Caco-2 (cell line): ENCODE results near the gene SAMMSON. TPM values are rescaled to one million over a fixed set of nuclear protein-coding genes. Genes with fewer than 3 reads are reported as not detected.

ENCODE experiments used
- BruUV-seq: library from RNA; stranded (reverse); fragments of 400-500 nt; replicated peaks from 2 replicates; lab custom pipeline; 2021; lab: Mats Ljungman, UMichigan
- CTCF ChIA-PET: fragments of 300-600 bp; sonication (Branson Sonifier 250); formaldehyde crosslinking; loops from one replicate; lab custom pipeline; 2022; ENCODE audit warnings: antibody characterized with exemption; lab: Charles Lee
- POLR2A ChIA-PET: fragments of 300-600 bp; sonication (Branson Sonifier 250); formaldehyde crosslinking; loops from one replicate; lab custom pipeline; 2022; ENCODE audit warnings: antibody characterized with exemption; lab: Charles Lee
- DNase-seq, 2 experiments: peaks; one replicate each; pipeline versions ENCODE4 v3.0.0 to v3.0.0-alpha.2; 2020 to 2022
- H3K27me3 ChIP-seq: replicated peaks from 2 replicates; pipeline ENCODE4 v1.6.0; 2011; ENCODE audit warnings: low read length; ENCODE audit not compliant: control insufficient read depth, insufficient read depth
- H3K36me3 ChIP-seq: 2 replicates; pipeline ENCODE4 v1.5.1; 2011; ENCODE audit warnings: low read length; ENCODE audit not compliant: control insufficient read depth, insufficient read depth
- H3K4me1 ChIP-seq: fragments of 250-450 bp; sonication (Bioruptor Pico); 2 replicates; pipeline ENCODE4 v1.5.1; 2020; ENCODE audit warnings: mild to moderate bottlenecking
- H3K4me3 ChIP-seq: 2 replicates; pipeline ENCODE4 v1.5.1; 2011; ENCODE audit warnings: low read depth, mild to moderate bottlenecking, control low read depth, low read length
- H3K9me3 ChIP-seq: fragments of 250-450 bp; sonication (Bioruptor Pico); 2 replicates; pipeline ENCODE4 v1.5.1; 2020; ENCODE audit warnings: mild to moderate bottlenecking, moderate library complexity
- H3K27ac Mint-ChIP-seq: one replicate; pipeline ENCODE4 v1.8.0; 2022; ENCODE audit warnings: mixed read lengths; ENCODE audit not compliant: unreplicated experiment
- H3K27me3 Mint-ChIP-seq: one replicate; pipeline ENCODE4 v1.8.0; 2022; ENCODE audit warnings: mixed read lengths; ENCODE audit not compliant: insufficient read depth, unreplicated experiment
- H3K36me3 Mint-ChIP-seq: one replicate; pipeline ENCODE4 v1.8.0; 2022; ENCODE audit warnings: mild to moderate bottlenecking, mixed read lengths; ENCODE audit not compliant: insufficient read depth, unreplicated experiment
- H3K4me1 Mint-ChIP-seq: one replicate; pipeline ENCODE4 v1.8.0; 2022; ENCODE audit warnings: low read depth, mixed read lengths; ENCODE audit not compliant: unreplicated experiment
- H3K4me3 Mint-ChIP-seq: one replicate; pipeline ENCODE4 v1.8.0; 2022; ENCODE audit warnings: mild to moderate bottlenecking, moderate library complexity, mixed read lengths; ENCODE audit not compliant: unreplicated experiment
- H3K9me3 Mint-ChIP-seq: one replicate; pipeline ENCODE4 v1.8.0; 2022; ENCODE audit warnings: mixed read lengths; ENCODE audit not compliant: unreplicated experiment
- CTCF ChIP-seq, 2 experiments: fragments of 200-600 bp in 1 of 2; IDR thresholded peaks; 1 replicate in 1 of 2; 2 replicates in 1 of 2; pipeline versions ENCODE4 v1.5.1 to v1.8.0; 2011 to 2022; ENCODE audit warnings: antibody characterized with exemption in 1 of 2, control low read depth in 1 of 2, inconsistent platforms in 1 of 2, low read depth in 1 of 2, low read length in 1 of 2, mild to moderate bottlenecking in 1 of 2, moderate library complexity in 1 of 2; ENCODE audit not compliant: insufficient read depth in 1 of 2, severe bottlenecking in 1 of 2, unreplicated experiment in 1 of 2
- intact Hi-C: fragments of 100-400 bp; cut with micrococcal nuclease; formaldehyde crosslinking; loops from one replicate; pipeline ENCODE4 v1.10.0; 2022; ENCODE audit not compliant: unreplicated experiment
- total RNA-seq: library from RNA; stranded (reverse); gene quantifications from 2 replicates; pipeline ENCODE4 v1.2.3, GENCODE V29; 2022

The SAMMSON gene
- total RNA-seq, 1 experiment from 2014 or later, result not detected

- TF ChIP-seq CTCF (IDR thresholded peaks at IDR 0.05; ENCODE audit: insufficient read depth in 1 of 2, low read depth in 1 of 2, low read length in 1 of 2, severe bottlenecking in 1 of 2, unreplicated experiment in 1 of 2), result no peak
- Mint-ChIP-seq H3K27ac (no peak overlapping the region), H3K4me1 (no peaks in the 10 kb centered on the region), H3K27me3 (peaks cover 20% of the 10 kb centered on the region), H3K36me3 (no peaks in the 10 kb centered on the region), H3K9me3 (no peaks in the 10 kb centered on the region), H3K4me3 (no peak overlapping the region)
- Histone ChIP-seq H3K4me3 (no peak overlapping the region), H3K27me3 (no peaks in the 10 kb centered on the region), H3K36me3 (no peaks in the 10 kb centered on the region), H3K9me3 (no peaks in the 10 kb centered on the region), H3K4me1 (no peaks in the 10 kb centered on the region)
- intact Hi-C loops, result no loop called here
- no peak for DNase-seq
- CTCF ChIA-PET, result no interaction called here
- POLR2A ChIA-PET, result no interaction called here
- no TSS peak for BruUV-seq
These were observed 79.2 kb downstream of the SAMMSON start for GRCh38 chr3:70078778-70079177.

GRCh38 chr3:70085613-70086012 lies 86.1 kb downstream of the SAMMSON start:
- H3K27me3 ChIP-seq, result no peaks in the 10 kb centered on the region; the same call in 1 of the 2 replicates
- DNase-seq, result no peak
- TF ChIP-seq CTCF (IDR thresholded peaks at IDR 0.05; ENCODE audit: insufficient read depth in 1 of 2, low read depth in 1 of 2, low read length in 1 of 2, severe bottlenecking in 1 of 2, unreplicated experiment in 1 of 2), result no peak
- Mint-ChIP-seq H3K4me3 (no peak overlapping the region), H3K4me1 (no peaks in the 10 kb centered on the region), H3K27me3 (peaks cover 9% of the 10 kb centered on the region), H3K36me3 (no peaks in the 10 kb centered on the region), H3K9me3 (no peaks in the 10 kb centered on the region), H3K27ac (no peak overlapping the region)
- H3K4me1 ChIP-seq, result no peaks in the 10 kb centered on the region
- ChIA-PET CTCF (no interaction called here), POLR2A (no interaction called here)
- BruUV-seq, result no TSS peak
- H3K9me3 ChIP-seq, result no peaks in the 10 kb centered on the region
- H3K4me3 ChIP-seq, result no peak overlapping the region
- intact Hi-C loops, result no loop called here
- H3K36me3 ChIP-seq, result no peaks in the 10 kb centered on the region

GRCh38 chr3:70086336-70086735 lies 86.8 kb downstream of the SAMMSON start:
- POLR2A ChIA-PET, result no interaction called here
- no peak overlapping the region for H3K27ac Mint-ChIP-seq
- no peak overlapping the region for H3K4me3 Mint-ChIP-seq

More at GRCh38 chr3:70086336-70086735, 86.8 kb downstream of the SAMMSON start:
- H3K4me1 Mint-ChIP-seq, result no peaks in the 10 kb centered on the region
- Histone ChIP-seq H3K4me1 (no peaks in the 10 kb centered on the region), H3K36me3 (no peaks in the 10 kb centered on the region), H3K4me3 (no peak overlapping the region), H3K27me3 (no peaks in the 10 kb centered on the region; the same call in 1 of the 2 replicates), H3K9me3 (no peaks in the 10 kb centered on the region)
- intact Hi-C loops, result no loop called here
- no peak for TF ChIP-seq CTCF (IDR thresholded peaks at IDR 0.05; ENCODE audit: insufficient read depth in 1 of 2, low read depth in 1 of 2, low read length in 1 of 2, severe bottlenecking in 1 of 2, unreplicated experiment in 1 of 2)
- no TSS peak for BruUV-seq
- H3K9me3 Mint-ChIP-seq, result no peaks in the 10 kb centered on the region
- peaks cover 7% of the 10 kb centered on the region for H3K27me3 Mint-ChIP-seq
- CTCF ChIA-PET, result no interaction called here
- DNase-seq, result no peak
- H3K36me3 Mint-ChIP-seq, result no peaks in the 10 kb centered on the region
